SH-SY5Y (cell line): ENCODE results near the gene COL24A1.

Experiments used
- GATA2 ChIP-seq: IDR thresholded peaks from 2 replicates; pipeline ENCODE4 v1.6.1; 2011; ENCODE audit warnings: mild to moderate bottlenecking, low read depth, low read length
- GATA3 ChIP-seq: IDR thresholded peaks from 2 replicates; pipeline ENCODE4 v1.6.1; 2011; ENCODE audit warnings: low read depth, mild to moderate bottlenecking, low read length, moderate library complexity

GRCh38 chr1:86068841-86069756 is 87.5 kb downstream of the COL24A1 start:
- TF ChIP-seq GATA3 (no peak), GATA2 (no peak)
